Activated CD8-positive, alpha-beta T cell treated with anti-CD3 and anti-CD28 coated beads for 36 hours (primary cell): Measurements from ENCODE around the gene OPRM1. TPM values are rescaled to one million over a fixed set of nuclear protein-coding genes. Genes with fewer than 3 reads are reported as not detected.

Experiments used
- ATAC-seq: fragments of 200-7000 bp; cut with Tn5 transposase; one replicate; pipeline ENCODE4 v1.10.0; 2021; ENCODE audit warnings: mild to moderate bottlenecking, moderate library complexity
- CTCF ChIA-PET: fragments of 350-600 bp; sonication (Branson Sonifier 250); formaldehyde crosslinking; loops from one replicate; lab custom pipeline; 2021; ENCODE audit warnings: antibody characterized with exemption; lab: Charles Lee
- POLR2A ChIA-PET: fragments of 350-600 bp; sonication (Branson Sonifier 250); formaldehyde crosslinking; loops from one replicate; lab custom pipeline; 2021; ENCODE audit warnings: antibody characterized with exemption; lab: Charles Lee
- DNase-seq: peaks from one replicate; pipeline ENCODE4 v3.0.0-alpha.2; 2020
- H3K27ac Mint-ChIP-seq: one replicate; pipeline ENCODE4 v1.8.0; 2021; ENCODE audit warnings: mild to moderate bottlenecking, mixed read lengths
- H3K27me3 Mint-ChIP-seq: one replicate; pipeline ENCODE4 v1.8.0; 2021; ENCODE audit warnings: mixed read lengths
- H3K36me3 Mint-ChIP-seq: one replicate; pipeline ENCODE4 v1.8.0; 2021; ENCODE audit warnings: low read depth, mixed read lengths
- H3K4me1 Mint-ChIP-seq: one replicate; pipeline ENCODE4 v1.8.0; 2021; ENCODE audit warnings: low read depth, mixed read lengths
- H3K4me3 Mint-ChIP-seq: one replicate; pipeline ENCODE4 v1.8.0; 2021; ENCODE audit warnings: mild to moderate bottlenecking, moderate library complexity, mixed read lengths
- H3K9me3 Mint-ChIP-seq: one replicate; pipeline ENCODE4 v1.8.0; 2021; ENCODE audit warnings: mixed read lengths
- CTCF ChIP-seq: fragments of 200-600 bp; IDR thresholded peaks from one replicate; pipeline ENCODE4 v1.8.0; 2022; ENCODE audit warnings: antibody characterized with exemption, mild to moderate bottlenecking
- intact Hi-C: fragments of 100-400 bp; cut with micrococcal nuclease; formaldehyde crosslinking; loops from one replicate; pipeline ENCODE4 v1.10.0; 2022
- total RNA-seq, 2 experiments: library from RNA; stranded (reverse); gene quantifications; one replicate each; pipeline ENCODE4 v1.2.3, GENCODE V29; 2021

Gene OPRM1
- total RNA-seq, 2 experiments from 2014 or later, result not detected

GRCh38 chr6:154228521-154228905, 189.5 kb downstream of the OPRM1 start:
- Mint-ChIP-seq H3K27ac (peak overlapping the region; percentile 59), H3K36me3 (peaks cover 31% of the 10 kb centered on the region), H3K27me3 (no peaks in the 10 kb centered on the region), H3K4me1 (peaks cover 80% of the 10 kb centered on the region), H3K9me3 (peaks cover 4% of the 10 kb centered on the region), H3K4me3 (no peak overlapping the region)
- ChIA-PET CTCF (interaction anchor here (1.3 kb wide), 1 partner anchor 13 kb away, joined by 3 read pairs; no protein-coding TSS in a partner anchor), POLR2A (interaction anchor here (1.9 to 6.8 kb wide), 2 partner anchors 15 to 70 kb away, joined by 5 to 60 read pairs; no protein-coding TSS in a partner anchor)
- ATAC-seq (no peak), DNase-seq (peak; percentile 49)
- intact Hi-C loops, result no loop called here
- no peak for TF ChIP-seq CTCF

DNA sequence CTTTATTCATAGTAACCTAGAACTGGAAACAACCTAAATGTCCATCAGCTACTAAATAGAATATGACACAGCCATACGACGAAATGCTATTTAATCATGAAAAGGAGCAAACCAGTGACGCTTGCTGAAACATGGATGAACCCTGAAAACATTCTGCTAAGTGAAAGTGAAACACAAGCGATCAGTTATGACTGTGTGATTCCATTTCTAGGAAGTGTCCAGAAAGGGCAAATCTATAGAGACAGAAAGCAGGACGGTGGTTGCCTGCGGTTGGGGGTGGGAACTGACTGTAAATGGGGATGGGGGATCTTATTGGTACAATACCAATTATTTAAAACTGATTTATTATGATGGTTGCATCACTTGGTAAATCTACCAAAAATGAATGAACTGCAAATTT, 190.7 kb downstream of the OPRM1 start:
- intact Hi-C loops, result no loop called here
- no peak for TF ChIP-seq CTCF
- Mint-ChIP-seq H3K9me3 (peaks cover 4% of the 10 kb centered on the region), H3K4me3 (peak overlapping the region; percentile 69), H3K27me3 (no peaks in the 10 kb centered on the region), H3K36me3 (peaks cover 28% of the 10 kb centered on the region), H3K4me1 (peaks cover 81% of the 10 kb centered on the region), H3K27ac (peak overlapping the region; percentile 89)
- CTCF ChIA-PET, result interaction anchor here (1.3 to 1.4 kb wide), 4 partner anchors 12 to 141 kb away, joined by 3 to 4 read pairs (median 3); no protein-coding TSS in a partner anchor
- peak; percentile 83 for DNase-seq
- POLR2A ChIA-PET, result interaction anchor here (0.6 to 6.8 kb wide), 9 partner anchors 9 to 941 kb away, joined by 3 to 60 read pairs (median 4); no protein-coding TSS in a partner anchor
- ATAC-seq, result peak; percentile 70

- no peak for DNase-seq
- Mint-ChIP-seq H3K27me3 (no peaks in the 10 kb centered on the region), H3K27ac (peak overlapping the region; percentile 89), H3K4me3 (peak overlapping the region; percentile 69), H3K4me1 (peaks cover 80% of the 10 kb centered on the region), H3K36me3 (peaks cover 30% of the 10 kb centered on the region), H3K9me3 (peaks cover 4% of the 10 kb centered on the region)
- ChIA-PET POLR2A (interaction anchor here (1.0 to 6.8 kb wide), 5 partner anchors 13 to 72 kb away, joined by 4 to 60 read pairs (median 4); no protein-coding TSS in a partner anchor), CTCF (interaction anchor here (0.8 to 1.4 kb wide), 7 partner anchors 10 to 140 kb away, joined by 3 to 4 read pairs (median 3); no protein-coding TSS in a partner anchor)
- no peak for ATAC-seq
- intact Hi-C loops, result no loop called here
- TF ChIP-seq CTCF, result no peak
Observed at GRCh38 chr6:154230393-154230792, 191.4 kb downstream of the OPRM1 start.

DNA sequence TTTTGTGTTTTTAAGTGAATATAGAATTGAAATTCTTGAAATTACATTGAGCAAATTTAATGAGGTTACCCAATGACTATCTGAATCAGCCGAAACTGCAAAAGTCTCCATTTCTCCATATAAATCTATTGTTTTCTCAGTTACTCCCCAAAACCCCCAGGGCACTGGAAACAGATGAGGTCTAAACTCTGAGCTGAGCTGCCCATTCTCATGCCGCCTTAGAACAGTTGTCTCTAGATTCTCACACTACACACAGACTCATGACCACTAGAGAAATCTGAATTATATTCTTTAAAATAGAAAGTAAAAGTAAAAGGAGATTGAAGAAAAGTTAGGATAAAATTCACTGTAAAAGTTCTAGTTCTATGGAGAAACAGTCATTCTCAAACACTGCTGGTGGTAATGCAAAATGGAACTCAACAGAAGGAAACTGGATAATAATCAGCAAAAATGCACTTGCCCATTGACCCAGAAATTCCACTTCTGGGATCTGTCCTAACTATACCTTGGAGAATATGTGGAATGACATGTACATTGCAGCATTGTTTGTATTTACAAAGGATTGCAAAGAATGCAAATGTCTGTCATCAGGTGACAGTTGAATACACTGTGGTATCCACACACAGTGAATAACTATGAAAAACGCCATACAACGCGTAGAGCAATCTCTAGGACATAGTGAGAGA, 192.0 kb downstream of the OPRM1 start:
- Mint-ChIP-seq H3K9me3 (peaks cover 4% of the 10 kb centered on the region), H3K4me3 (peak overlapping the region; percentile 64), H3K27ac (peak overlapping the region; percentile 85), H3K27me3 (no peaks in the 10 kb centered on the region), H3K4me1 (peaks cover 79% of the 10 kb centered on the region), H3K36me3 (peaks cover 28% of the 10 kb centered on the region)
- intact Hi-C loops, result no loop called here
- DNase-seq, result no peak
- TF ChIP-seq CTCF, result no peak
- ChIA-PET POLR2A (interaction anchor here (1.0 to 6.8 kb wide), 4 partner anchors 12 to 66 kb away, joined by 3 to 60 read pairs (median 19); no protein-coding TSS in a partner anchor), CTCF (interaction anchor here (0.8 to 1.4 kb wide), 6 partner anchors 9 to 140 kb away, joined by 3 to 4 read pairs (median 4); no protein-coding TSS in a partner anchor)
- no peak for ATAC-seq
